ENCODE data around the gene NT5C1A.

DNA sequence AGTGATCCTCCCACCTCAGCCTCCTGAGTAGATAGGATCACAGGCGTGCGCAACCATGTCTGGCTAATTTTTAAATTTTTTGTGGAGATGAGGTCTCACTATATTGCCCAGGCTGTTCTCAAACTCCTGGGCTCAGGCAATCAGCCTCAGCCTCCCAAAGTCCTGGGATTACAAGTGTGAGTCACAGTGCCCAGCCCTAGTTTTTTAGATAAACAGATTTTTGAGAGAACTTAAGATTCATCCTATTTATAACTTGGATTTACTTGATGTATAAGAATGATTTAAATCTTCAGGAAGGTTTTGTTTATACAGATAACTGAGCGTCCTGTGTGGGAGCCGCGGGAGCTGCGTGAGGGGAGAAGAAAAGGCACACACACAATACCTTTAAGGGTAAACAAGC is 58.7 kb downstream of the NT5C1A start:
- TF ChIP-seq, protein P1, sequence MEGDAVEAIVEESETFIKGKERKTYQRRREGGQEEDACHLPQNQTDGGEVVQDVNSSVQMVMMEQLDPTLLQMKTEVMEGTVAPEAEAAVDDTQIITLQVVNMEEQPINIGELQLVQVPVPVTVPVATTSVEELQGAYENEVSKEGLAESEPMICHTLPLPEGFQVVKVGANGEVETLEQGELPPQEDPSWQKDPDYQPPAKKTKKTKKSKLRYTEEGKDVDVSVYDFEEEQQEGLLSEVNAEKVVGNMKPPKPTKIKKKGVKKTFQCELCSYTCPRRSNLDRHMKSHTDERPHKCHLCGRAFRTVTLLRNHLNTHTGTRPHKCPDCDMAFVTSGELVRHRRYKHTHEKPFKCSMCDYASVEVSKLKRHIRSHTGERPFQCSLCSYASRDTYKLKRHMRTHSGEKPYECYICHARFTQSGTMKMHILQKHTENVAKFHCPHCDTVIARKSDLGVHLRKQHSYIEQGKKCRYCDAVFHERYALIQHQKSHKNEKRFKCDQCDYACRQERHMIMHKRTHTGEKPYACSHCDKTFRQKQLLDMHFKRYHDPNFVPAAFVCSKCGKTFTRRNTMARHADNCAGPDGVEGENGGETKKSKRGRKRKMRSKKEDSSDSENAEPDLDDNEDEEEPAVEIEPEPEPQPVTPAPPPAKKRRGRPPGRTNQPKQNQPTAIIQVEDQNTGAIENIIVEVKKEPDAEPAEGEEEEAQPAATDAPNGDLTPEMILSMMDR (IDR thresholded peaks at IDR 0.05) = no peak
- TF ChIP-seq POLR2A (IDR thresholded peaks at IDR 0.05) = no peak

All from lower leg skin (tissue), 3 donors.